KMS-11 (cell line): ENCODE results near the gene TENM4.

Experiments
- H2AFZ ChIP-seq: fragments of 200-600 bp; sonication (generic); 2 replicates; pipeline ENCODE4 v1.6.1; 2016; ENCODE audit warnings: antibody characterized with exemption, mixed run types, low read depth
- H3K27ac ChIP-seq: fragments of 200-600 bp; sonication (generic); 2 replicates; pipeline ENCODE4 v1.6.1; 2016; ENCODE audit warnings: mild to moderate bottlenecking, mixed run types
- H3K27me3 ChIP-seq: fragments of 200-600 bp; sonication (generic); 2 replicates; pipeline ENCODE4 v1.6.1; 2017; ENCODE audit warnings: mild to moderate bottlenecking, low read depth, mixed run types, moderate library complexity; ENCODE audit not compliant: insufficient read depth
- H3K36me3 ChIP-seq: fragments of 200-600 bp; sonication (generic); 2 replicates; pipeline ENCODE4 v1.6.1; 2017; ENCODE audit warnings: mild to moderate bottlenecking, mixed run types; ENCODE audit not compliant: insufficient read depth
- H3K4me1 ChIP-seq: fragments of 200-600 bp; sonication (generic); 2 replicates; pipeline ENCODE4 v1.6.1; 2016; ENCODE audit warnings: mild to moderate bottlenecking, low read depth, mixed run types; ENCODE audit not compliant: poor library complexity, severe bottlenecking
- H3K4me2 ChIP-seq: fragments of 200-600 bp; sonication (generic); 2 replicates; pipeline ENCODE4 v1.7.0; 2016; ENCODE audit warnings: mild to moderate bottlenecking, mixed run types
- H3K4me3 ChIP-seq: fragments of 200-600 bp; sonication (generic); IDR thresholded peaks from 2 replicates; pipeline ENCODE4 v1.6.1; 2017; ENCODE audit warnings: low read depth, low read length, mixed read lengths; ENCODE audit not compliant: insufficient read depth
- H3K79me2 ChIP-seq: fragments of 200-600 bp; sonication (generic); 2 replicates; pipeline ENCODE4 v1.6.1; 2016; ENCODE audit warnings: low read depth, mixed run types; ENCODE audit not compliant: insufficient read depth
- H3K9ac ChIP-seq: fragments of 200-600 bp; sonication (generic); 2 replicates; pipeline ENCODE4 v1.6.1; 2016; ENCODE audit warnings: mild to moderate bottlenecking, mixed run types
- H4K20me1 ChIP-seq: fragments of 200-600 bp; sonication (generic); 2 replicates; pipeline ENCODE4 v1.6.1; 2016; ENCODE audit warnings: mild to moderate bottlenecking, mixed run types; ENCODE audit not compliant: insufficient read depth
- TF ChIP-seq, protein P1 (sequence below): fragments of 200-600 bp; sonication (generic); conservative IDR thresholded peaks from 2 replicates; pipeline ENCODE4 v1.6.1; 2017; ENCODE audit warnings: low read depth, mild to moderate bottlenecking, antibody characterized with exemption, low read length, moderate library complexity, mixed read lengths

TENM4 gene

DNA sequence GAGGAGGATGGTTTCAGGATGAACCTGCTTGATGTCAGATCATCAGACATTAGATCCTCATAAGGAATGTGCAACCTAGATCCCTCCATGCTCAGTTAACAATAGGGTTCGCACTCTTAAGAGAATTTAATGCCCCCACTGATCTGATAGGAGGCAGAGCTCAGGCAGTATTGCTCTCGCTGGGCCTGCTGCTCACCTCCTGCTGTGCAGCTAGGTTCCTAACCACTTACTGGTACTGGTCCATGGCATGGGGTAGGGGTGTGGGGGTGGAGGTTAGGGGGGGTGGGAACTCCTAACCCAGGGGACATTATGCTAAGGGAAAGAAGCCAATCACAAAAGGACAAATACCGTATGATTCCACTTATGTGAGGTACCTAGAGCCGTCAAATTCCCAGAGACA, 256.5 kb downstream of the TENM4 start:
- no peak overlapping the region for H2AFZ ChIP-seq
- no peaks in the 10 kb centered on the region for H3K36me3 ChIP-seq
- TF ChIP-seq, protein P1, sequence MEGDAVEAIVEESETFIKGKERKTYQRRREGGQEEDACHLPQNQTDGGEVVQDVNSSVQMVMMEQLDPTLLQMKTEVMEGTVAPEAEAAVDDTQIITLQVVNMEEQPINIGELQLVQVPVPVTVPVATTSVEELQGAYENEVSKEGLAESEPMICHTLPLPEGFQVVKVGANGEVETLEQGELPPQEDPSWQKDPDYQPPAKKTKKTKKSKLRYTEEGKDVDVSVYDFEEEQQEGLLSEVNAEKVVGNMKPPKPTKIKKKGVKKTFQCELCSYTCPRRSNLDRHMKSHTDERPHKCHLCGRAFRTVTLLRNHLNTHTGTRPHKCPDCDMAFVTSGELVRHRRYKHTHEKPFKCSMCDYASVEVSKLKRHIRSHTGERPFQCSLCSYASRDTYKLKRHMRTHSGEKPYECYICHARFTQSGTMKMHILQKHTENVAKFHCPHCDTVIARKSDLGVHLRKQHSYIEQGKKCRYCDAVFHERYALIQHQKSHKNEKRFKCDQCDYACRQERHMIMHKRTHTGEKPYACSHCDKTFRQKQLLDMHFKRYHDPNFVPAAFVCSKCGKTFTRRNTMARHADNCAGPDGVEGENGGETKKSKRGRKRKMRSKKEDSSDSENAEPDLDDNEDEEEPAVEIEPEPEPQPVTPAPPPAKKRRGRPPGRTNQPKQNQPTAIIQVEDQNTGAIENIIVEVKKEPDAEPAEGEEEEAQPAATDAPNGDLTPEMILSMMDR: no peak
- H3K4me2 ChIP-seq: no peak overlapping the region
- no peaks in the 10 kb centered on the region for H3K4me1 ChIP-seq
- no peak overlapping the region for H3K9ac ChIP-seq
- no peaks in the 10 kb centered on the region for H3K79me2 ChIP-seq
- H3K4me3 ChIP-seq: no peak overlapping the region
- no peaks in the 10 kb centered on the region for H3K27me3 ChIP-seq
- H4K20me1 ChIP-seq: no peaks in the 10 kb centered on the region
- H3K27ac ChIP-seq: no peak overlapping the region

DNA sequence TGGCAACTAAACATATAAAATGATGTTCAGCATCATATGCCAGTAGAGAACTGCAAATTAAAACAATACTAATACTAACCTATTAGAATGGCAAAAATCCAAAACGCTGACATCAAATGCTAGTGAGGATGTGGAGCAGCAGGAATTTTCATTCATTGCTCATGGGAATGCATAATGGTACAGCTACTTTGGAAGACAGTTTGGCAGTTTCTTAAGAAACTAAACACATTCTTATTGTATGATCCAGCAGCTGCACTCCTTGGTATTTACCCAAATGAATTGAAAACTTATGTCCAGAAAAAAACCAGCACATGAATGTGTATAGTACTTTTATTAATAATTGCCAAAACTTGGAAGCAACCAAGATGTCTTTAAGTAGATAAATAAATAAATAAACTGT, 258.0 kb downstream of the TENM4 start:
- Histone ChIP-seq H3K4me2 (no peak overlapping the region), H2AFZ (no peak overlapping the region), H3K36me3 (no peaks in the 10 kb centered on the region), H3K9ac (no peak overlapping the region), H3K4me3 (no peak overlapping the region), H3K27me3 (no peaks in the 10 kb centered on the region), H3K4me1 (no peaks in the 10 kb centered on the region), H4K20me1 (no peaks in the 10 kb centered on the region), H3K27ac (no peak overlapping the region), H3K79me2 (no peaks in the 10 kb centered on the region)
- TF ChIP-seq, protein P1: no peak

- H3K4me3 ChIP-seq: no peak overlapping the region
- TF ChIP-seq, protein P1: no peak
- H3K4me2 ChIP-seq: no peak overlapping the region
- no peaks in the 10 kb centered on the region for H3K27me3 ChIP-seq
- H3K9ac ChIP-seq: no peak overlapping the region
- H4K20me1 ChIP-seq: no peaks in the 10 kb centered on the region
- no peak overlapping the region for H3K27ac ChIP-seq
- H3K36me3 ChIP-seq: no peaks in the 10 kb centered on the region
- no peaks in the 10 kb centered on the region for H3K79me2 ChIP-seq
- H2AFZ ChIP-seq: no peak overlapping the region
- H3K4me1 ChIP-seq: no peaks in the 10 kb centered on the region
Observed at GRCh38 chr11:79179087-79179486, 261.7 kb downstream of the TENM4 start.

DNA sequence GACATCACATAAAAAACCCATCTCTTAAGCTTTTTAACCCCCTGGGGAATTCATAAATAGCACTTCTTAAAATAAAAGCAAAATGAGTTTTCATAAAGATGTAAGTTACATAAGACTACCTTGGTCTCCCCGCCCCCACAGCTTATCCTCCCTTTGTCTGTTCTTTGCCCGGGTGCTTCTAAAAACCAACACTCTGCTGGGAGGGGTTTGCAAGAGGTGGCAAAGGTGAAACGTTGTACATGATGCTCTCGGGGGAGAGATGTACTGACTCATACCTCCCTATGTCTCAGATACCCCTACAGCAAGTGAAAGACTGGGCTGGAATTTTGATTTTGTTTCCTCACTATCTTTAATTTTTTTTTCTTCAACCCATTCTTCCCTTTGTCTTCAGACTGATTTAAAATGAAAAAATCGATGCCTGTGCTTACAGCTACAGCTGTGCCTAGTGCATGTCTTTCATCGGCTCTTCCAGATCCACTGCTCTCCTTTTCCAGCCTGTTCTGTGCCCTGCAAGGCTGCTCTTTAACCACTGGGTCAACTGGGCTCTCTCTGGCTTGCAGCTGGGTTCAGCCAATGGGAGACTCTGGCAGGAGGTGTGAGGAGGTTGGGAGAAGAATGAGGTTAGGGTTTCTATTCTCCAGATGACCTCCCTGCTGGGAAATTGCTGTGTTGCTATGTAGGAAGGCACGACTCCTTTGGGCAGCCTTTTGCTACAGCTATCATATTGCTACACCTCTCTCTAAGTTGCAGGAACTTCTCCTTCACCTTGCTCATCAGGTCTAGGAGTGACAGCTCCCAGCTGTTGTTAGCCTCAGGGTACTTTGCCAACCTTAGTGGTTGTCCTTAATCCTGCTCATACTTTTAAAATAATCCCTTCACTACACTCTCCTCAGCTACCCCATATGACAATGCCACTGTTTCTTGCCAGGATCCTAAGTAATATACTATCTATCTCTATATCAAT, 266.5 kb downstream of the TENM4 start:
- Histone ChIP-seq H3K9ac (no peak overlapping the region), H3K27me3 (no peaks in the 10 kb centered on the region), H3K27ac (no peak overlapping the region), H3K36me3 (no peaks in the 10 kb centered on the region), H3K79me2 (no peaks in the 10 kb centered on the region), H4K20me1 (no peaks in the 10 kb centered on the region), H2AFZ (no peak overlapping the region), H3K4me2 (no peak overlapping the region), H3K4me1 (no peaks in the 10 kb centered on the region), H3K4me3 (no peak overlapping the region)
- TF ChIP-seq, protein P1: no peak
